ENCODE data around the gene CIB2. TPM values are rescaled to one million over a fixed set of nuclear protein-coding genes. Genes with fewer than 3 reads are reported as not detected.

CIB2 gene
- total RNA-seq, 6 donors from 2014 or later = 0.77 to 5.2 (median 1.2) TPM; not detected in 1

GRCh38 chr15:78080088-78080460 lies 51.2 kb downstream of the CIB2 start:
- H3K27me3 ChIP-seq = no peaks in the 10 kb centered on the region
- no peaks in the 10 kb centered on the region for H3K9me3 ChIP-seq
- 95% methylated on average over 7 to 8 of the region's 8 CpGs for WGBS, 2 donors
- TF ChIP-seq POLR2AphosphoS5 (IDR thresholded peaks at IDR 0.05) (no peak), POLR2A (IDR thresholded peaks at IDR 0.05) (no peak), CTCF (IDR thresholded peaks at IDR 0.05) (no peak), EP300 (IDR thresholded peaks at IDR 0.05) (no peak)
- H3K4me1 ChIP-seq = peaks cover 47 to 67% (median 63%) of the 10 kb centered on the region in 4 donors
- H3K36me3 ChIP-seq = no peaks in the 10 kb centered on the region
- H3K4me3 ChIP-seq = no peak overlapping the region
- ATAC-seq (ENCODE audit: low FRiP score in 2 of 2) = no peak
- H3K27ac ChIP-seq = peak overlapping the region in 2 of 4 donors; percentile 28 to 80
- DNase-seq = no peak

DNA sequence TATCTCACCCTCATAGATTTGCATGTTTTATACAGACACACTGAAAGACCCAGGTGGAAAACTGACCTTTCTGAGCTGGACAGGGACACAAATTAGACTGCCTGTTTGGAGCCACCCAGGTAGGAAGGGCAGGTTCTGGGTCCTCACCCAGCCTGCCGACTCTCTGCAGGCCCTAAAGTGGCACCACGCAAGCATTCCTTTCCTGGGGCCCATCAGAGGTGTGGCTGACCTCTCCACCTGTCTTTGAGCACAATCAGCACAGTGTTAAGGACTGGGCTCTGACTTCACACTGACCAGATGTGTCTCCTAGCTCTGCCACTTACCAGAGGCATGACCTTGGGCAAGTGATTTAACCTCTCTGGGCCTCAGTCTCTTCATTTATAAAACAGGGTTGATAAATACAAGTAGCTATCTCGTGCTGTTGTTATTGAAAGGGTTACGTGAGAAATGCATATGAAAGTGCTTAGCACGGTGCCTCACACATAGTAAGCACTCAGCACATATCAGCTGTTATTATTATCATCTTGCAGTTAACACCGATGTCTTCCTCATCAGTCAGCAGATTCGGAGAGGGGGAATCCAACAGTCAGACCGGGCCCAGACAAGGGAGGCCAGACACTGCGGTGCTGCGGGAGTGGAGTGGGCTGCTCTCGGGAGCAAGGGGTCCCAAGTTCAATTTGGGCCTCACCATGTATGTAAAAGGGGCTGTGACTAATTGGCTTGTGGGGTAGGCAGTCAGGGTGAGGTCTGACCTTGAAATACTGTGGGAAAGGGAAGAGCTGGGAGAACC lies 51.8 kb downstream of the CIB2 start:
- Histone ChIP-seq H3K4me1 (peaks cover 41 to 68% (median 64%) of the 10 kb centered on the region in 4 donors), H3K27me3 (no peaks in the 10 kb centered on the region), H3K4me3 (no peak overlapping the region), H3K27ac (peak overlapping the region in 2 of 4 donors; percentile 28 to 80), H3K9me3 (no peaks in the 10 kb centered on the region), H3K36me3 (no peaks in the 10 kb centered on the region)
- TF ChIP-seq POLR2A (IDR thresholded peaks at IDR 0.05) = peak in 1 of 4 donors; percentile 28
- TF ChIP-seq CTCF (IDR thresholded peaks at IDR 0.05) = no peak
- peak in 1 of 2 donors; percentile 58 for ATAC-seq (ENCODE audit: low FRiP score in 2 of 2)
- WGBS, 2 donors = 82 to 94% methylated on average over 11 of the region's 11 CpGs
- peak in 1 of 2 donors; percentile 68 for DNase-seq

GRCh38 chr15:78077871-78078210 lies 53.4 kb downstream of the CIB2 start:
- Histone ChIP-seq H3K27me3 (no peaks in the 10 kb centered on the region), H3K36me3 (no peaks in the 10 kb centered on the region), H3K4me1 (peaks cover 34 to 66% (median 62%) of the 10 kb centered on the region in 4 donors), H3K27ac (peak overlapping the region; percentile 94 to 97 (median 96)), H3K4me3 (peak overlapping the region in 3 of 4 donors; percentile 95 to 98 (median 97)), H3K9me3 (no peaks in the 10 kb centered on the region)
- TF ChIP-seq POLR2AphosphoS5 (IDR thresholded peaks at IDR 0.05) (no peak), CTCF (IDR thresholded peaks at IDR 0.05) (no peak), EP300 (IDR thresholded peaks at IDR 0.05) (no peak), POLR2A (IDR thresholded peaks at IDR 0.05) (no peak)
- 12 to 28% methylated on average over 4 to 7 of the region's 7 CpGs for WGBS, 2 donors
- ATAC-seq (ENCODE audit: low FRiP score in 2 of 2) (peak in 1 of 2 donors; percentile 1), DNase-seq (no peak)

GRCh38 chr15:78077053-78077870 lies 54.0 kb downstream of the CIB2 start, which contains the start of gene TBC1D2B:
TSS of gene TBC1D2B (minus strand) at chr15:78077711. CDS start at chr15:78077652, 59 bp downstream.
- Histone ChIP-seq H3K36me3 (no peaks in the 10 kb centered on the region), H3K9me3 (no peaks in the 10 kb centered on the region), H3K4me3 (peak within 1 kb of the TSS; percentile 93 to 98 (median 96)), H3K4me1 (peaks cover 33 to 66% (median 62%) of the 10 kb centered on the region in 4 donors), H3K27me3 (no peaks in the 10 kb centered on the region), H3K27ac (peak within 1 kb of the TSS; percentile 94 to 97 (median 96))
- WGBS, 2 donors = 0 to 1% methylated on average over 16 to 48 of the region's 104 CpGs
- ATAC-seq (ENCODE audit: low FRiP score in 2 of 2) (peak; percentile 67 to 80), DNase-seq (peak; percentile 74 to 95)
- TF ChIP-seq POLR2A (IDR thresholded peaks at IDR 0.05) (peak in 2 of 4 donors; percentile 58 to 65), CTCF (IDR thresholded peaks at IDR 0.05) (peak in 2 of 6 experiments; percentile 17 to 27), POLR2AphosphoS5 (IDR thresholded peaks at IDR 0.05) (peak in 1 of 2 donors; percentile 52), EP300 (IDR thresholded peaks at IDR 0.05) (no peak)

Data from upper lobe of left lung (tissue), 6 donors.